DOHH2 (cell line): ENCODE results near the gene SGO2.

ENCODE experiments used
- H3F3A ChIP-seq: fragments of 200-600 bp; sonication (generic), shearing (Covaris generic); 2 replicates; pipeline ENCODE4 v1.6.0; 2016; ENCODE audit warnings: antibody characterized with exemption, mild to moderate bottlenecking; ENCODE audit not compliant: control insufficient read depth, insufficient read depth
- H3K27ac ChIP-seq: fragments of 200-600 bp; sonication (generic); 2 replicates; pipeline ENCODE4 v1.5.1; 2014; ENCODE audit warnings: low read depth, mild to moderate bottlenecking, low read length, moderate library complexity
- H3K27me3 ChIP-seq: fragments of 200-600 bp; sonication (generic); 2 replicates; pipeline ENCODE4 v1.6.1; 2014; ENCODE audit warnings: mild to moderate bottlenecking, low read length, mixed read lengths; ENCODE audit not compliant: control insufficient read depth
- H3K36me3 ChIP-seq: fragments of 200-600 bp; sonication (generic); 2 replicates; pipeline ENCODE4 v1.6.1; 2014; ENCODE audit warnings: mild to moderate bottlenecking, low read length, moderate library complexity, mixed read lengths; ENCODE audit not compliant: control insufficient read depth
- H3K4me1 ChIP-seq: fragments of 200-600 bp; sonication (generic); 2 replicates; pipeline ENCODE4 v1.6.1; 2014; ENCODE audit warnings: mild to moderate bottlenecking, low read length, mixed read lengths; ENCODE audit not compliant: control insufficient read depth
- H3K4me2 ChIP-seq: fragments of 200-600 bp; sonication (generic); 2 replicates; pipeline ENCODE4 v1.6.0; 2014; ENCODE audit warnings: mild to moderate bottlenecking, low read length, moderate library complexity
- H3K4me3 ChIP-seq: fragments of 200-600 bp; sonication (generic); 2 replicates; pipeline ENCODE4 v1.5.1; 2014; ENCODE audit warnings: mild to moderate bottlenecking, low read length, mixed read lengths
- H3K79me2 ChIP-seq: fragments of 200-600 bp; sonication (generic); 2 replicates; pipeline ENCODE4 v1.6.1; 2014; ENCODE audit warnings: mild to moderate bottlenecking, low read length, mixed read lengths; ENCODE audit not compliant: control insufficient read depth
- H3K9me2 ChIP-seq: fragments of 200-600 bp; sonication (generic); replicated peaks from 2 replicates; pipeline ENCODE4 v1.6.1; 2014; ENCODE audit warnings: mild to moderate bottlenecking, low read length, mixed read lengths; ENCODE audit not compliant: control insufficient read depth
- H3K9me3 ChIP-seq: fragments of 200-600 bp; sonication (generic); 2 replicates; pipeline ENCODE4 v1.6.1; 2014; ENCODE audit warnings: antibody characterized with exemption, low read length, mixed read lengths; ENCODE audit not compliant: control insufficient read depth, insufficient read depth
- H4K20me1 ChIP-seq: fragments of 200-600 bp; sonication (generic); 2 replicates; pipeline ENCODE4 v1.6.0; 2014; ENCODE audit warnings: low read depth, mild to moderate bottlenecking, antibody characterized with exemption, low read length, moderate library complexity; ENCODE audit not compliant: control insufficient read depth, insufficient read depth
- EZH2phosphoT487 ChIP-seq: fragments of 200-600 bp; sonication (generic); IDR thresholded peaks from 2 replicates; pipeline ENCODE4 v1.6.1; 2017; ENCODE audit warnings: borderline replicate concordance, mild to moderate bottlenecking, antibody characterized with exemption, low read length, moderate library complexity, mixed read lengths
- TF ChIP-seq, protein P1 (sequence below): fragments of 200-600 bp; sonication (generic); IDR thresholded peaks from one replicate; pipeline ENCODE4 v1.5.1; 2014; ENCODE audit warnings: antibody characterized with exemption, mild to moderate bottlenecking, low read depth, low read length; ENCODE audit not compliant: poor library complexity, severe bottlenecking

SGO2 gene

GRCh38 chr2:200616193-200616592 is 90.2 kb downstream of the SGO2 start:
- Histone ChIP-seq H3K79me2 (no peaks in the 10 kb centered on the region), H3F3A (no peaks in the 10 kb centered on the region), H4K20me1 (no peaks in the 10 kb centered on the region), H3K27ac (no peak overlapping the region), H3K36me3 (no peaks in the 10 kb centered on the region), H3K4me3 (no peak overlapping the region), H3K4me2 (no peak overlapping the region), H3K9me2 (no peaks in the 10 kb centered on the region), H3K27me3 (peaks cover 12% of the 10 kb centered on the region; the same call in 1 of the 2 replicates), H3K4me1 (no peaks in the 10 kb centered on the region), H3K9me3 (no peaks in the 10 kb centered on the region)
- TF ChIP-seq, protein P1, sequence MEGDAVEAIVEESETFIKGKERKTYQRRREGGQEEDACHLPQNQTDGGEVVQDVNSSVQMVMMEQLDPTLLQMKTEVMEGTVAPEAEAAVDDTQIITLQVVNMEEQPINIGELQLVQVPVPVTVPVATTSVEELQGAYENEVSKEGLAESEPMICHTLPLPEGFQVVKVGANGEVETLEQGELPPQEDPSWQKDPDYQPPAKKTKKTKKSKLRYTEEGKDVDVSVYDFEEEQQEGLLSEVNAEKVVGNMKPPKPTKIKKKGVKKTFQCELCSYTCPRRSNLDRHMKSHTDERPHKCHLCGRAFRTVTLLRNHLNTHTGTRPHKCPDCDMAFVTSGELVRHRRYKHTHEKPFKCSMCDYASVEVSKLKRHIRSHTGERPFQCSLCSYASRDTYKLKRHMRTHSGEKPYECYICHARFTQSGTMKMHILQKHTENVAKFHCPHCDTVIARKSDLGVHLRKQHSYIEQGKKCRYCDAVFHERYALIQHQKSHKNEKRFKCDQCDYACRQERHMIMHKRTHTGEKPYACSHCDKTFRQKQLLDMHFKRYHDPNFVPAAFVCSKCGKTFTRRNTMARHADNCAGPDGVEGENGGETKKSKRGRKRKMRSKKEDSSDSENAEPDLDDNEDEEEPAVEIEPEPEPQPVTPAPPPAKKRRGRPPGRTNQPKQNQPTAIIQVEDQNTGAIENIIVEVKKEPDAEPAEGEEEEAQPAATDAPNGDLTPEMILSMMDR = no peak
- no peak for TF ChIP-seq EZH2phosphoT487

- H3K4me2 ChIP-seq = no peak overlapping the region
- H3K4me3 ChIP-seq = no peak overlapping the region
- H3K9me2 ChIP-seq = no peaks in the 10 kb centered on the region
- no peaks in the 10 kb centered on the region for H3K9me3 ChIP-seq
- H3F3A ChIP-seq = no peaks in the 10 kb centered on the region
- H3K27me3 ChIP-seq = peaks cover 10% of the 10 kb centered on the region; the same call in 1 of the 2 replicates
- no peaks in the 10 kb centered on the region for H4K20me1 ChIP-seq
- no peaks in the 10 kb centered on the region for H3K36me3 ChIP-seq
- no peak overlapping the region for H3K27ac ChIP-seq
- no peaks in the 10 kb centered on the region for H3K79me2 ChIP-seq
- TF ChIP-seq, protein P1 = no peak
- TF ChIP-seq EZH2phosphoT487 = no peak
- no peaks in the 10 kb centered on the region for H3K4me1 ChIP-seq
Observed at GRCh38 chr2:200616656-200617055, 90.6 kb downstream of the SGO2 start.

DNA sequence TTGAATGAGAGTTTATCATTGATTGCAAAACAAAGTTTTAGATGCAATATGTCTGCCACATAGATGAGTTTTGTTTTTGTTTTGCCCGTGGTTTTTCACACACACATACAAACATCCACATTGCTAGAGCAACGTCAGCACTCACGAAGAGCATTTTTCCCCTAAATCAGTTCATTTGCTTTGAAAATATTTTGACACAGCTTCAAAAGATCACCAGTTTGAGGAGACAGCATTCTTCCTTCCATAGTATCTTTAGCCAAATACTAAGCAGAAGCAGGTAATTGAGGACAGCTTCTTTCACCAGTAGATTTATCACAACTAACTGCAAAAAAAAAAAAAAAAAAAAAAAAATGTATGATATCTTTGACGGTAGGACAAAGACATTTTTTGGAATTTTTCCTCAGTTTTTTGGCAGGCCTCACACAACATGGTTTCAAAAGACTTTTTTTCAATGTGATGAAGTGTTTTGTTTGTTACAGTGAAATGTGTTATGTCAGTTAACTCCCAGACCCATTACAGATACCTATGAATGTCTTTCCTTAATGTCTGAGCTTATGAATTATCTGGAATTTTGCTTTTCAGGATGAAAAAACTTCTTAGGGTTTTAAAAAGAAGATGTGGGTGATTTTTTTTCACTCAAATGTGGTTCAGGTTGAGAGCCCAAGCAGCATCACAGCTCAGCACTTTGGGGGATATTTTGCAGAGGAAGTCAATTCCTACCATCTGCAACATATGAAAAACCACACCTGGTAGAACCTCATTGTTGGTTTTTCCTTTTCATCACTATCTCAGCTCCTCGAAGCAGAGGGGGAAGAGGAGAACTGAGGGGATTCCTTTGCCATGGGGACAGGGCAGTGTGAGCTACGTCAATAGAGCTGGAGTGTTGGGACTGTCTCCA is 91.4 kb downstream of the SGO2 start:
- H3K4me3 ChIP-seq = no peak overlapping the region
- no peak overlapping the region for H3K27ac ChIP-seq
- no peak overlapping the region for H3K4me2 ChIP-seq
- H3K27me3 ChIP-seq = peaks cover 10% of the 10 kb centered on the region; the same call in 1 of the 2 replicates
- H3K9me3 ChIP-seq = no peaks in the 10 kb centered on the region
- H3K79me2 ChIP-seq = no peaks in the 10 kb centered on the region
- H3F3A ChIP-seq = no peaks in the 10 kb centered on the region
- H3K36me3 ChIP-seq = no peaks in the 10 kb centered on the region
- H3K4me1 ChIP-seq = no peaks in the 10 kb centered on the region
- TF ChIP-seq, protein P1 = no peak
- no peak for TF ChIP-seq EZH2phosphoT487
- no peaks in the 10 kb centered on the region for H4K20me1 ChIP-seq
- H3K9me2 ChIP-seq = no peaks in the 10 kb centered on the region
